ENCODE measurements around the gene OR52E4. TPM values are rescaled to one million over a fixed set of nuclear protein-coding genes. Genes with fewer than 3 reads are reported as not detected.

The OR52E4 gene
- total RNA-seq: not detected in 2 replicates

DNA sequence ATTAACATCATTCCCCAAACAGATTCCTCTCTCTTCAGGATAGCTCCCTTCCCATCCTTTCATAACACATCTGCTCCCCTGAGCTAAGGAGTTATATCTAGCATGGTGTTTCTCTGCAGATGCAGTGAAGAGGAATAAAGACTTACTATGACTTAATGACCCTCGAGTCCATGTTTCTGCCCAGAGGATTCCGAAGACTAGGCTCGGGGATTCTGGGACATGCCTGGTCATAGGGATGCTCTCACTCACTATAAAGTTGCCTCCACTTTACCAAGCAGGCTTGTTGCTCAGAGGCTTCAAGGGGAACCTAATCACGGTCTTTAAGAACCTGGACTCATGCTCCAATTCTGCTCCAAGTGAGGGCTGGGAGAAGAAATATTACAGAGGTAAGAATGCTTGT lies at the start of gene OR52E4:
TSS of gene OR52E4 (plus strand) at position 301 of the 400 bp plus-strand sequence. CDS start 3,664 bp downstream, outside the sequence.

DNA sequence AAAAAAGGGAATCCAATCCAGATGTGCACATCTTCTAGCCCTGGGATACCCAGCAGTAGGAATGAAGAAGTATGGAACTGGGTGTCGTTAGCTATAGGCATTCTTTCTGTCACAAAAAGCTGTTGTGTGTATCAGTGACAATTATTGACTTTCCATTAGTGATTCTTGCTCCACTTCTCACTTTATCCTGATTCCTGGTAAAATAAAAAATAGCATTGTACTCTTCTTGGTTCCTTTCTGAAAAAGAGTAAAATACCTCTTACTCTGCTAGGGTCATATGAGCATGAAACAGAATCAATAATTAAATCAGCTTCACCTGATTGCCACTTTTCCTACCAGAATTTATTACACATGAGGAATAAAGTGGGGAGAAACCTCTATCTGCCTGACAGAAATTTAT lies 38.6 kb upstream of the OR52E4 start, which contains the start of gene OR52E6:
TSS of gene OR52E6 (minus strand) at position 101 of the 400 bp plus-strand sequence. CDS start at position 101, 0 bp downstream.

DNA sequence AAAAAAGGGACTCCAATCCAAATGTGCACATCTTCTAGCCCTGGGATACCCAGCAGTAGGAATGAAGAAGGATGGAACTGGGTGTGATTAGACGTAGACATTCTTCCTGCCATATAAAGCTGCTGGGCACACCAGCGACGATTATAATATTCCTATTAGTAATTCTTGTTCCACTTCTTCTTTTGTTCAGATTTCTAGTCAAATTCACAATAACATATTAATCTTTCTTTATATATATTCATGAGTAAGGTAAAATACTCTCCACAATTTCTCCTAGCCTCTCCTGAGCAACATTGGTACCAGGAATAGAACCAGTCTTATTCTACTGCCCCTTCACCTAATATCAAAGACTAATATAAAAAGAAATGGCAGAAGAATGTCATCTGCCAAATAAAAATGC lies 22.8 kb upstream of the OR52E4 start, which contains the start of gene OR52E8:
TSS of gene OR52E8 (minus strand) at position 101 of the 400 bp plus-strand sequence. CDS start at position 101, 0 bp downstream.

DNA sequence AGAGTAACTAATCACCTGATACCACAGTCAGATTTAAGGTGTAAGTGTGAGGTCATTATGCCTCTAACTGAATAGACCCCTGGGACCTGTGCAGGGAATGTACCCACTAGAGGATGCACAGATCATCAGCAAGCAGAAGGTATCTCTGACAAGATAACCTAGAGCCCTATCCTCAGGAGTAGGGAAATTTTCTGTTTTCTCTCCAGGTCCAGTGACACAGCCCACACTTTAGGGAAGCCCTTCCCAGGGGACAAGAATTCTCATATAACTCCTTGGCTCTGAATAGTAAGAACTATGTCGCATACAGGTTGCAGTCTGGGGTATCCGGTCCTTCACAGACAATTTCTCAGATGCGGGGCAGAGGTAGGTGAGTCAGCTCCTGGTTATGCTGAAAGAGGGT lies 12.5 kb downstream of the OR52E4 start, which contains the start of gene OR52E5:
TSS of gene OR52E5 (plus strand) at position 301 of the 400 bp plus-strand sequence. CDS start 7,569 bp downstream, outside the sequence.

Other genes with a start within 250 kb of the OR52E4 start
- gene TRIM5, start 195.6 kb upstream of the OR52E4 start, total RNA-seq: 12.0 and 16.2 TPM in 2 replicates
- 21.7 and 56.9 TPM in 2 replicates for gene TRIM22, start 190.8 kb upstream of the OR52E4 start, total RNA-seq
- not detected in 2 replicates for gene OR56B1, start 144.2 kb upstream of the OR52E4 start, total RNA-seq
- not detected in 2 replicates for gene OR52N4, start 126.4 kb upstream of the OR52E4 start, total RNA-seq
- gene OR52N5, start 97.3 kb upstream of the OR52E4 start, total RNA-seq: not detected in 2 replicates
- not detected in 2 replicates for gene OR52N1, start 89.4 kb upstream of the OR52E4 start, total RNA-seq
- gene OR52N2, start 71.7 kb upstream of the OR52E4 start, total RNA-seq: not detected in 2 replicates
- not detected in 2 replicates for gene OR52E6, start 38.7 kb upstream of the OR52E4 start, total RNA-seq
- gene OR52E8, start 22.9 kb upstream of the OR52E4 start, total RNA-seq: not detected in 2 replicates
- not detected in 2 replicates for gene OR52E5, start 12.6 kb downstream of the OR52E4 start, total RNA-seq
- not detected in 2 replicates for gene OR56A3, start 61.6 kb downstream of the OR52E4 start, total RNA-seq
- gene OR56A5, start 87.9 kb downstream of the OR52E4 start, total RNA-seq: not detected in 2 replicates
- not detected in 2 replicates for gene OR52L1, start 106.4 kb downstream of the OR52E4 start, total RNA-seq
- gene OR56A4, start 126.3 kb downstream of the OR52E4 start, total RNA-seq: not detected in 2 replicates
- gene OR56A1, start 150.1 kb downstream of the OR52E4 start, total RNA-seq: not detected in 2 replicates
- not detected in 2 replicates for gene OR56B4, start 227.1 kb downstream of the OR52E4 start, total RNA-seq

All from cardiac atrium fibroblast (primary cell).